DMS53 treated with DMSO at 0.1 percent for 48 hours (cell line): ENCODE measurements around the gene INF2.
"Not testable (repeated sequence)": the region's sequence is repeated elsewhere in the genome, so short reads cannot be mapped to it uniquely, and the experiment has no call there.

Source experiments
- DNase-seq: peaks from one replicate; lab custom pipeline; 2025; ENCODE audit not compliant: unreplicated experiment; lab: John Stamatoyannopoulos, UW

The INF2 gene

GRCh38 chr14:104689109-104689880, at the start of gene INF2:
TSS of gene INF2 (plus strand) at chr14:104689618. CDS start at chr14:104701366, 11,748 bp downstream.
- peak; percentile 21 for DNase-seq

- DNase-seq, result peak; percentile 19
Measured at GRCh38 chr14:104639885-104640548, 49.4 kb upstream of the INF2 start.

- no peak for DNase-seq
Measured at GRCh38 chr14:104640681-104641080, 48.7 kb upstream of the INF2 start.

- no peak for DNase-seq
Measured at GRCh38 chr14:104641753-104642539, 47.5 kb upstream of the INF2 start.

GRCh38 chr14:104642540-104642868, 46.9 kb upstream of the INF2 start:
- DNase-seq, result no peak

- no peak for DNase-seq
Measured at GRCh38 chr14:104643306-104643705, 46.1 kb upstream of the INF2 start.

- DNase-seq, result no peak
Measured at GRCh38 chr14:104644091-104644635, 45.3 kb upstream of the INF2 start.

- no peak for DNase-seq
Measured at GRCh38 chr14:104644656-104645378, 44.6 kb upstream of the INF2 start.

GRCh38 chr14:104647467-104648043, 41.9 kb upstream of the INF2 start:
- DNase-seq, result no peak

- DNase-seq, result no peak
Measured at GRCh38 chr14:104650057-104650980, 39.1 kb upstream of the INF2 start.

GRCh38 chr14:104650981-104651875, 38.2 kb upstream of the INF2 start:
- DNase-seq, result no peak

GRCh38 chr14:104651876-104652260, 37.5 kb upstream of the INF2 start:
- no peak for DNase-seq

- no peak for DNase-seq
Measured at GRCh38 chr14:104652386-104652785, 37.0 kb upstream of the INF2 start.

- DNase-seq, result not testable (repeated sequence)
Measured at GRCh38 chr14:104653130-104653920, 36.1 kb upstream of the INF2 start.

GRCh38 chr14:104654119-104654518, 35.3 kb upstream of the INF2 start:
- DNase-seq, result no peak

- no peak for DNase-seq
Measured at GRCh38 chr14:104655128-104655848, 34.1 kb upstream of the INF2 start.
